ENCODE results near the gene ACTR3. TPM values are rescaled to one million over a fixed set of nuclear protein-coding genes. Genes with fewer than 3 reads are reported as not detected.

Gene ACTR3
- total and polyA plus RNA-seq, 2 of the 8 experiments (the other 6 are each of a cell fraction or from before 2014, with no cell fraction given): 51.7 to 184 TPM

GRCh38 chr2:113901943-113902342 lies 12.1 kb downstream of the ACTR3 start:
- DNase-seq (ENCODE audit: low read depth in 1 of 2, low spot score in 2 of 2) (no peak), FAIRE-seq (no peak)
- Histone ChIP-seq H3K9me3 (ENCODE audit: insufficient read depth in 2 of 2, low read depth in 1 of 2, low read length in 1 of 2) (no peaks in the 10 kb centered on the region), H3K27ac (ENCODE audit: low read depth, low read length) (no peak overlapping the region), H4K5ac (ENCODE audit: insufficient read length, low read depth, low read length) (no peak overlapping the region), H2AFZ (ENCODE audit: low read length) (no peak overlapping the region), H3K36me3 (ENCODE audit: control insufficient read depth in 2 of 4, insufficient read depth in 4 of 4, low read length in 3 of 4) (no peaks in the 10 kb centered on the region), H3K23me2 (ENCODE audit: low read depth, low read length) (no peaks in the 10 kb centered on the region), H4K91ac (replicated peaks; ENCODE audit: insufficient read length, low read length) (no peak overlapping the region), H3K4ac (replicated peaks; ENCODE audit: insufficient read length, low read depth, low read length) (no peak overlapping the region), H3K4me1 (replicated peaks in 1 of 4; ENCODE audit: control insufficient read depth in 3 of 4, insufficient read depth in 4 of 4, low read length in 3 of 4) (peaks cover 0 to 4% (median 0%) of the 10 kb centered on the region in 4 experiments; a peak in 2 of 7 replicates), H3K9ac (replicated peaks in 1 of 4; ENCODE audit: extremely low read depth in 1 of 4, low read depth in 3 of 4, low read length in 3 of 4) (no peak overlapping the region), H3K18ac (ENCODE audit: extremely low read depth, low read length) (no peak overlapping the region), H2BK20ac (ENCODE audit: low read length) (no peak overlapping the region), H3K4me3 (ENCODE audit: extremely low read depth in 1 of 4, insufficient read depth in 2 of 4, low read depth in 3 of 4, low read length in 4 of 4) (no peak overlapping the region), H3K14ac (ENCODE audit: insufficient read length) (no peak overlapping the region), H4K20me1 (replicated peaks in 1 of 2; ENCODE audit: control insufficient read depth in 1 of 2, insufficient read depth in 2 of 2, low read length in 2 of 2) (peaks cover 3% of the 10 kb centered on the region in 2 experiments), H3K27me3 (replicated peaks in 1 of 4; ENCODE audit: control insufficient read depth in 3 of 4, extremely low read depth in 1 of 4, insufficient read depth in 3 of 4, low read length in 3 of 4) (no peaks in the 10 kb centered on the region), H2BK120ac (replicated peaks; ENCODE audit: low read depth, low read length) (no peak overlapping the region), H3K4me2 (ENCODE audit: insufficient read depth in 1 of 2, low read depth in 2 of 2, low read length in 2 of 2) (no peak overlapping the region), H3K79me1 (ENCODE audit: low read depth, low read length) (no peaks in the 10 kb centered on the region), H2BK15ac (ENCODE audit: low read length) (no peak overlapping the region), H2BK12ac (ENCODE audit: low read depth, low read length) (no peak overlapping the region), H3K79me2 (ENCODE audit: control insufficient read depth in 1 of 2, insufficient read depth in 2 of 2, low read length in 2 of 2) (peaks cover 0 to 100% of the 10 kb centered on the region in 2 experiments; a peak in 3 of 4 replicates), H3K23ac (ENCODE audit: insufficient read length) (no peak overlapping the region), H4K8ac (ENCODE audit: extremely low read depth, insufficient read depth, low read length) (no peak overlapping the region), H2AK5ac (ENCODE audit: low read depth, low read length) (no peak overlapping the region), H2BK5ac (ENCODE audit: low read depth, low read length) (no peak overlapping the region), H3K56ac (replicated peaks; ENCODE audit: insufficient read length, low read depth, low read length) (no peak overlapping the region)
- WGBS, 2 experiments (ENCODE audit: extremely low coverage in 1 of 2, insufficient coverage in 1 of 2, insufficient read length in 1 of 2, insufficient replicate concordance in 2 of 2, low coverage in 1 of 2, low lambda C conversion rate in 2 of 2, missing lambda C conversion rate in 1 of 2): 72% methylated on average over 2 of the region's 2 CpGs; no CpG with 5 or more reads in 1 of the 2 experiments
- POLR2A ChIA-PET (ENCODE audit: partially characterized antibody): no interaction called here
- CTCF ChIA-PET (ENCODE audit: partially characterized antibody): no interaction called here
- TF ChIP-seq CEBPB (IDR thresholded peaks at IDR 0.05; ENCODE audit: low read depth, low read length) (no peak), BACH1 (IDR thresholded peaks at IDR 0.05; ENCODE audit: low read length) (no peak), CTCF (IDR thresholded peaks at IDR 0.05; ENCODE audit: control extremely low read depth in 1 of 3, insufficient read depth in 1 of 3, low read depth in 1 of 3, low read length in 3 of 3) (no peak), BCL11A (IDR thresholded peaks at IDR 0.05; ENCODE audit: low read depth in 2 of 2, low read length in 2 of 2) (no peak), ZNF274 (IDR thresholded peaks at IDR 0.05; ENCODE audit: borderline replicate concordance, extremely low read depth, low read length) (no peak), E2F6 (IDR thresholded peaks at IDR 0.05) (no peak), RXRA (IDR thresholded peaks at IDR 0.05; ENCODE audit: insufficient read depth, low read depth, low read length) (no peak), EZH2 (IDR thresholded peaks at IDR 0.05; ENCODE audit: low read depth, low read length, severe bottlenecking) (no peak), TAF1 (IDR thresholded peaks at IDR 0.05; ENCODE audit: low read depth, low read length) (no peak), BRCA1 (IDR thresholded peaks at IDR 0.05; ENCODE audit: low read depth, low read length) (no peak), CTBP2 (IDR thresholded peaks at IDR 0.05; ENCODE audit: borderline replicate concordance, insufficient read depth, insufficient read length, low read length) (no peak), TEAD4 (IDR thresholded peaks at IDR 0.05; ENCODE audit: low read depth, low read length) (no peak)
